HepG2 (cell line): ENCODE results near the gene THUMPD1. TPM values are rescaled to one million over a fixed set of nuclear protein-coding genes. Genes with fewer than 3 reads are reported as not detected.

Experiments used
- ARNTL ChIP-seq: sonication (generic); formaldehyde crosslinking; IDR thresholded peaks from 2 replicates; pipeline ENCODE4 v1.4.0; 2020; ENCODE audit warnings: mild to moderate bottlenecking, missing genetic modification reagents
- DMAP1 ChIP-seq: IDR thresholded peaks from 2 replicates; pipeline ENCODE4 v1.6.1; 2016
- ISX ChIP-seq: sonication (generic); formaldehyde crosslinking; conservative IDR thresholded peaks from 2 replicates; pipeline ENCODE4 v1.5.0; 2020; ENCODE audit warnings: missing genetic modification reagents
- MIER3 ChIP-seq: IDR thresholded peaks from 2 replicates; pipeline ENCODE4 v1.6.1; 2016; ENCODE audit warnings: missing compliant biosample characterization, borderline replicate concordance
- NFE2L1 ChIP-seq: sonication (generic); formaldehyde crosslinking; IDR thresholded peaks from 2 replicates; pipeline ENCODE4 v1.4.0; 2020; ENCODE audit warnings: missing genetic modification reagents, mild to moderate bottlenecking, borderline replicate concordance
- POGZ ChIP-seq: sonication (generic); formaldehyde crosslinking; IDR thresholded peaks from 2 replicates; pipeline ENCODE4 v1.4.0; 2020; ENCODE audit warnings: mild to moderate bottlenecking, missing genetic modification reagents
- RARG ChIP-seq: sonication (generic); formaldehyde crosslinking; IDR thresholded peaks from 2 replicates; pipeline ENCODE4 v1.4.0; 2020; ENCODE audit warnings: low read depth, mild to moderate bottlenecking, missing genetic modification reagents
- RXRA ChIP-seq: sonication (generic); formaldehyde crosslinking; IDR thresholded peaks from 2 replicates; pipeline ENCODE4 v1.5.1; 2020; ENCODE audit warnings: missing genetic modification reagents
- SAP130 ChIP-seq: IDR thresholded peaks from 2 replicates; pipeline ENCODE4 v1.6.1; 2016; ENCODE audit warnings: low read depth
- SRSF9 ChIP-seq: fragments of 200-400 bp; formaldehyde crosslinking; IDR thresholded peaks from 2 replicates; pipeline ENCODE4 v1.6.1; 2018; ENCODE audit warnings: borderline replicate concordance, mild to moderate bottlenecking, low read depth, low read length; ENCODE audit not compliant: insufficient read depth, poor library complexity, severe bottlenecking
- ZBTB7A ChIP-seq: sonication (generic); formaldehyde crosslinking; IDR thresholded peaks from 2 replicates; pipeline ENCODE4 v1.8.0; 2022; ENCODE audit warnings: mild to moderate bottlenecking, missing genetic modification reagents
- ZFP36L2 ChIP-seq: sonication (generic); formaldehyde crosslinking; IDR thresholded peaks from 2 replicates; pipeline ENCODE4 v1.4.0; 2020; ENCODE audit warnings: missing genetic modification reagents
- ZNF256 ChIP-seq: sonication (generic); formaldehyde crosslinking; conservative IDR thresholded peaks from 2 replicates; pipeline ENCODE4 v1.4.0; 2020; ENCODE audit warnings: missing genetic modification reagents
- ZNF777 ChIP-seq: sonication (generic); formaldehyde crosslinking; IDR thresholded peaks from 2 replicates; pipeline ENCODE4 v1.4.0; 2020; ENCODE audit warnings: missing genetic modification reagents
- polyA plus RNA-seq, 8 experiments: library from polyadenylated mRNA; depleted of rRNA in 3 of 8; stranded (reverse) in 7 of 8; unstranded in 1 of 8; fragments of >200 nt; fragmentation: Illumina TruSeq in 4 of 8; extraction: Trizol in 4 of 8; gene quantifications; 2 replicates each; pipeline versions ENCODE4 v1.2.1 to v1.2.3, GENCODE V29; 2011 to 2016; ENCODE audit warnings: low read depth in 4 of 8, missing spikeins in 1 of 8, mixed read lengths in 1 of 8; ENCODE audit not compliant: insufficient read depth in 1 of 8
- total RNA-seq, 5 experiments: library from RNA; depleted of rRNA; stranded (reverse); fragments of >200 nt; fragmentation: Illumina TruSeq; extraction: Trizol; gene quantifications; 2 replicates each; pipeline ENCODE4 v1.2.3, GENCODE V29; 2016; ENCODE audit warnings: low read depth in 1 of 5
- TF ChIP-seq, protein P1 (sequence below): sonication (generic); formaldehyde crosslinking; IDR thresholded peaks from 2 replicates; pipeline ENCODE4 v1.4.0; 2020; ENCODE audit warnings: missing genetic modification reagents
- TF ChIP-seq, protein P2 (sequence below): sonication (generic); formaldehyde crosslinking; IDR thresholded peaks from 2 replicates; pipeline ENCODE4 v1.4.0; 2020; ENCODE audit warnings: missing genetic modification reagents
- TF ChIP-seq, protein P3 (sequence below): sonication (generic); formaldehyde crosslinking; IDR thresholded peaks from 2 replicates; pipeline ENCODE4 v1.4.0; 2020; ENCODE audit warnings: missing genetic modification reagents, borderline replicate concordance
- TF ChIP-seq, protein P4 (sequence below): sonication (generic); formaldehyde crosslinking; IDR thresholded peaks from 2 replicates; pipeline ENCODE4 v1.4.0; 2020; ENCODE audit warnings: mild to moderate bottlenecking, low read depth, missing genetic modification reagents
- TF ChIP-seq, protein P5 (sequence below): sonication (generic); formaldehyde crosslinking; IDR thresholded peaks from 2 replicates; pipeline ENCODE4 v1.5.0; 2020; ENCODE audit warnings: mild to moderate bottlenecking, missing genetic modification reagents
- TF ChIP-seq, protein P6 (sequence below): sonication (generic); formaldehyde crosslinking; IDR thresholded peaks from 2 replicates; pipeline ENCODE4 v1.4.0; 2020; ENCODE audit warnings: missing genetic modification reagents, low read depth, mild to moderate bottlenecking, borderline replicate concordance

The THUMPD1 gene
- total and polyA plus RNA-seq, 2 of the 13 experiments (the other 11 are each of a cell fraction or from before 2014, with no cell fraction given) = 22.7 to 69.1 TPM

DNA sequence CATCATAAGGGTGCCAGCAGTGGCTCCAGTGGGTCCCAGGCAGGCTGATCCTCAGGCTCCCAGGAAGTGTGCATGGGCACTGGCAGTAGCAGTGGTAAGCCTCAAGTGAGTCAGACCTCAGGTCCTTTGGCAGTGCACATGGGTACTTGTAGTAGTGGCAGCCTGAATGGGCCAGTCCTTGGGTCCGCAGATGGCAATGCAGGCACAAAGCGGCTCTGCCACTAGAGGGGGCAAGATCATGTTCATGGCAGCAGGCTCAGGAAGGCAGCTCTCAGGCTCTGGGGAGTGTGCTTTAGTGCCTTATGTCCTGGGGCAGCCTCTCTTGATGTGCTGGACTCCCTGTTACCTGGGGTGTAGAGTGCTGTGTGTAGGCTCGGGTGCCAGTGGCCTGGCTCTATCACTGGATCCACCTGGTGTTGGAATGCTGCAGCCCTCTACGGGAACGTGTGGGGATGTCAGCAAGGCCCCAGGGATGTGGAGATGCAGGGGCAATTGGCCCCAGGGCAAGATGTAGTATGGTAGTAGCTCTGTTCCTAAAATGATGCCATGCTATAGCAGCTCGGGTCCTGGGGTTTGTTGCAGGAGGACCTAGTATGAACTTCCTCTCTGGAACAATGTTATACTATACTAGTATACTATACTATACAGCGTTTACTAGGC, 33.2 kb upstream of the THUMPD1 start (continued):
- TF ChIP-seq DMAP1 (CRISPR knock-in tag) = no peak
- no peak for TF ChIP-seq ZBTB7A
- no peak for TF ChIP-seq ISX
- TF ChIP-seq, protein P1, sequence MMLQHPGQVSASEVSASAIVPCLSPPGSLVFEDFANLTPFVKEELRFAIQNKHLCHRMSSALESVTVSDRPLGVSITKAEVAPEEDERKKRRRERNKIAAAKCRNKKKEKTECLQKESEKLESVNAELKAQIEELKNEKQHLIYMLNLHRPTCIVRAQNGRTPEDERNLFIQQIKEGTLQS (CRISPR knock-in tag) = no peak
- TF ChIP-seq, protein P2, sequence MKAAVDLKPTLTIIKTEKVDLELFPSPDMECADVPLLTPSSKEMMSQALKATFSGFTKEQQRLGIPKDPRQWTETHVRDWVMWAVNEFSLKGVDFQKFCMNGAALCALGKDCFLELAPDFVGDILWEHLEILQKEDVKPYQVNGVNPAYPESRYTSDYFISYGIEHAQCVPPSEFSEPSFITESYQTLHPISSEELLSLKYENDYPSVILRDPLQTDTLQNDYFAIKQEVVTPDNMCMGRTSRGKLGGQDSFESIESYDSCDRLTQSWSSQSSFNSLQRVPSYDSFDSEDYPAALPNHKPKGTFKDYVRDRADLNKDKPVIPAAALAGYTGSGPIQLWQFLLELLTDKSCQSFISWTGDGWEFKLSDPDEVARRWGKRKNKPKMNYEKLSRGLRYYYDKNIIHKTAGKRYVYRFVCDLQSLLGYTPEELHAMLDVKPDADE (CRISPR knock-in tag) = no peak
- TF ChIP-seq SAP130 = peak; percentile 40; the same call in 1 of the 2 replicates
- no peak for TF ChIP-seq ARNTL (CRISPR knock-in tag)
- peak; percentile 65; the same call in 1 of the 2 replicates for TF ChIP-seq MIER3 (CRISPR knock-in tag)
- TF ChIP-seq, protein P3, sequence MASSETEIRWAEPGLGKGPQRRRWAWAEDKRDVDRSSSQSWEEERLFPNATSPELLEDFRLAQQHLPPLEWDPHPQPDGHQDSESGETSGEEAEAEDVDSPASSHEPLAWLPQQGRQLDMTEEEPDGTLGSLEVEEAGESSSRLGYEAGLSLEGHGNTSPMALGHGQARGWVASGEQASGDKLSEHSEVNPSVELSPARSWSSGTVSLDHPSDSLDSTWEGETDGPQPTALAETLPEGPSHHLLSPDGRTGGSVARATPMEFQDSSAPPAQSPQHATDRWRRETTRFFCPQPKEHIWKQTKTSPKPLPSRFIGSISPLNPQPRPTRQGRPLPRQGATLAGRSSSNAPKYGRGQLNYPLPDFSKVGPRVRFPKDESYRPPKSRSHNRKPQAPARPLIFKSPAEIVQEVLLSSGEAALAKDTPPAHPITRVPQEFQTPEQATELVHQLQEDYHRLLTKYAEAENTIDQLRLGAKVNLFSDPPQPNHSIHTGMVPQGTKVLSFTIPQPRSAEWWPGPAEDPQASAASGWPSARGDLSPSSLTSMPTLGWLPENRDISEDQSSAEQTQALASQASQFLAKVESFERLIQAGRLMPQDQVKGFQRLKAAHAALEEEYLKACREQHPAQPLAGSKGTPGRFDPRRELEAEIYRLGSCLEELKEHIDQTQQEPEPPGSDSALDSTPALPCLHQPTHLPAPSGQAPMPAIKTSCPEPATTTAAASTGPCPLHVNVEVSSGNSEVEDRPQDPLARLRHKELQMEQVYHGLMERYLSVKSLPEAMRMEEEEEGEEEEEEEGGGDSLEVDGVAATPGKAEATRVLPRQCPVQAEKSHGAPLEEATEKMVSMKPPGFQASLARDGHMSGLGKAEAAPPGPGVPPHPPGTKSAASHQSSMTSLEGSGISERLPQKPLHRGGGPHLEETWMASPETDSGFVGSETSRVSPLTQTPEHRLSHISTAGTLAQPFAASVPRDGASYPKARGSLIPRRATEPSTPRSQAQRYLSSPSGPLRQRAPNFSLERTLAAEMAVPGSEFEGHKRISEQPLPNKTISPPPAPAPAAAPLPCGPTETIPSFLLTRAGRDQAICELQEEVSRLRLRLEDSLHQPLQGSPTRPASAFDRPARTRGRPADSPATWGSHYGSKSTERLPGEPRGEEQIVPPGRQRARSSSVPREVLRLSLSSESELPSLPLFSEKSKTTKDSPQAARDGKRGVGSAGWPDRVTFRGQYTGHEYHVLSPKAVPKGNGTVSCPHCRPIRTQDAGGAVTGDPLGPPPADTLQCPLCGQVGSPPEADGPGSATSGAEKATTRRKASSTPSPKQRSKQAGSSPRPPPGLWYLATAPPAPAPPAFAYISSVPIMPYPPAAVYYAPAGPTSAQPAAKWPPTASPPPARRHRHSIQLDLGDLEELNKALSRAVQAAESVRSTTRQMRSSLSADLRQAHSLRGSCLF (CRISPR knock-in tag) = no peak
- no peak for TF ChIP-seq SRSF9
- no peak for TF ChIP-seq NFE2L1 (CRISPR knock-in tag)
- TF ChIP-seq ZFP36L2 (CRISPR knock-in tag) = no peak
- TF ChIP-seq, protein P4, sequence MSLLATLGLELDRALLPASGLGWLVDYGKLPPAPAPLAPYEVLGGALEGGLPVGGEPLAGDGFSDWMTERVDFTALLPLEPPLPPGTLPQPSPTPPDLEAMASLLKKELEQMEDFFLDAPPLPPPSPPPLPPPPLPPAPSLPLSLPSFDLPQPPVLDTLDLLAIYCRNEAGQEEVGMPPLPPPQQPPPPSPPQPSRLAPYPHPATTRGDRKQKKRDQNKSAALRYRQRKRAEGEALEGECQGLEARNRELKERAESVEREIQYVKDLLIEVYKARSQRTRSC (CRISPR knock-in tag) = no peak
- TF ChIP-seq ZNF777 (CRISPR knock-in tag) = no peak
- no peak for TF ChIP-seq RXRA
- TF ChIP-seq, protein P5, sequence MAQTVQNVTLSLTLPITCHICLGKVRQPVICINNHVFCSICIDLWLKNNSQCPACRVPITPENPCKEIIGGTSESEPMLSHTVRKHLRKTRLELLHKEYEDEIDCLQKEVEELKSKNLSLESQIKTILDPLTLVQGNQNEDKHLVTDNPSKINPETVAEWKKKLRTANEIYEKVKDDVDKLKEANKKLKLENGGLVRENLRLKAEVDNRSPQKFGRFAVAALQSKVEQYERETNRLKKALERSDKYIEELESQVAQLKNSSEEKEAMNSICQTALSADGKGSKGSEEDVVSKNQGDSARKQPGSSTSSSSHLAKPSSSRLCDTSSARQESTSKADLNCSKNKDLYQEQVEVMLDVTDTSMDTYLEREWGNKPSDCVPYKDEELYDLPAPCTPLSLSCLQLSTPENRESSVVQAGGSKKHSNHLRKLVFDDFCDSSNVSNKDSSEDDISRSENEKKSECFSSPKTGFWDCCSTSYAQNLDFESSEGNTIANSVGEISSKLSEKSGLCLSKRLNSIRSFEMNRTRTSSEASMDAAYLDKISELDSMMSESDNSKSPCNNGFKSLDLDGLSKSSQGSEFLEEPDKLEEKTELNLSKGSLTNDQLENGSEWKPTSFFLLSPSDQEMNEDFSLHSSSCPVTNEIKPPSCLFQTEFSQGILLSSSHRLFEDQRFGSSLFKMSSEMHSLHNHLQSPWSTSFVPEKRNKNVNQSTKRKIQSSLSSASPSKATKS (CRISPR knock-in tag) = no peak
- TF ChIP-seq, protein P6, sequence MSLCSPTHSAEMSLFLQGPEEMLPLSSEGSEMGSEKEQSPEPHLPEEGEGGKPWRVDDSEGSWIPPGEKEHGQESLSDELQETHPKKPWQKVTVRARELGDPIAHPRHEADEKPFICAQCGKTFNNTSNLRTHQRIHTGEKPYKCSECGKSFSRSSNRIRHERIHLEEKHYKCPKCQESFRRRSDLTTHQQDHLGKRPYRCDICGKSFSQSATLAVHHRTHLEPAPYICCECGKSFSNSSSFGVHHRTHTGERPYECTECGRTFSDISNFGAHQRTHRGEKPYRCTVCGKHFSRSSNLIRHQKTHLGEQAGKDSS (CRISPR knock-in tag) = no peak
- no peak for TF ChIP-seq ZNF256 (CRISPR knock-in tag)
- TF ChIP-seq RARG = no peak
- TF ChIP-seq POGZ (CRISPR knock-in tag) = no peak
